GM10266 (cell line): ENCODE measurements around the gene PCBD2.
"Not testable (repeated sequence)": the region's sequence is repeated elsewhere in the genome, so short reads cannot be mapped to it uniquely, and the experiment has no call there.

Experiments used
- DNase-seq: peaks from one replicate; pipeline ENCODE4 v3.0.0; 2012; ENCODE audit errors: extremely low spot score
- TF ChIP-seq, protein P1 (sequence below): IDR thresholded peaks from 2 replicates; pipeline ENCODE4 v1.5.1; 2012; ENCODE audit warnings: mild to moderate bottlenecking, low read depth; ENCODE audit not compliant: control insufficient read depth, insufficient read depth; ENCODE audit errors: missing control alignments

The PCBD2 gene

DNA sequence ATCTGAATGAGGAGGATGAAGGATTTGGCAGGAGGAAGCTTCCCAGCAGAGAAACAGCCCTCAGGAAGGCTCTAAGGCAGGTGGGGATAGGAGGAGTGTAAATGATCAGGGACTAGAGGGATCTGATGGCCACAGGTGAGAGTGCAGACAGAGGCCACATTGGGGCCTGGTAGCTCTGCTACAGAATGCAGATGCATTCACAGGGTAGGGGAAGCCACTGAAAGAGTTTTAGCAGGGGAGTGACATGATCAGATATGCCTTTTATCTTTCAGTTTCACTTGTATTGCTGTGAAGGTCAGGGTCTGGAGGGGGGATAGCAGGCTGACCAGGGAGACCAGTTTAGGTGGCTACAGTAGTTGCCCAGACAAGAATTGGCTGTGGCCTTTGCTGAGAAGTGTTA, 27.8 kb upstream of the PCBD2 start:
- TF ChIP-seq, protein P1, sequence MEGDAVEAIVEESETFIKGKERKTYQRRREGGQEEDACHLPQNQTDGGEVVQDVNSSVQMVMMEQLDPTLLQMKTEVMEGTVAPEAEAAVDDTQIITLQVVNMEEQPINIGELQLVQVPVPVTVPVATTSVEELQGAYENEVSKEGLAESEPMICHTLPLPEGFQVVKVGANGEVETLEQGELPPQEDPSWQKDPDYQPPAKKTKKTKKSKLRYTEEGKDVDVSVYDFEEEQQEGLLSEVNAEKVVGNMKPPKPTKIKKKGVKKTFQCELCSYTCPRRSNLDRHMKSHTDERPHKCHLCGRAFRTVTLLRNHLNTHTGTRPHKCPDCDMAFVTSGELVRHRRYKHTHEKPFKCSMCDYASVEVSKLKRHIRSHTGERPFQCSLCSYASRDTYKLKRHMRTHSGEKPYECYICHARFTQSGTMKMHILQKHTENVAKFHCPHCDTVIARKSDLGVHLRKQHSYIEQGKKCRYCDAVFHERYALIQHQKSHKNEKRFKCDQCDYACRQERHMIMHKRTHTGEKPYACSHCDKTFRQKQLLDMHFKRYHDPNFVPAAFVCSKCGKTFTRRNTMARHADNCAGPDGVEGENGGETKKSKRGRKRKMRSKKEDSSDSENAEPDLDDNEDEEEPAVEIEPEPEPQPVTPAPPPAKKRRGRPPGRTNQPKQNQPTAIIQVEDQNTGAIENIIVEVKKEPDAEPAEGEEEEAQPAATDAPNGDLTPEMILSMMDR: no peak
- peak; percentile 83 for DNase-seq

DNA sequence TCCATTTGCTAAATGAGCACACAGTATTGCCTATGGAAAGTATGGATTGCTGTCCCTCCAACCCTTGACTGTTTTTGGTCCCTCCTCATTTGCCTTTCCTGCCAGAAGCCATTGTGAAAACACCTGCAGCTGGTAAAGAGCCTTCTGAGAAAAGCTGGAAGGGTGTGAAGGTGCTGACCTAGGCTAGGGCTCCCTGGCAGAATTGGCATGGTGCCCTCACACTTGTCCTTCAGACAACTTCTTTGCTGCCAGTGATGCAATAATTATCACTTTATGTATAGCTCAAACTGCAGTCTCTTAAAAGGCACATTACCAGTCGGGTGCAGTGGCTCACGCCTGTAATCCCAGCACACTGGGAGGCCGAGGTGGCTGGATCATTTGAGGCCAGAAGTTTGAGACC, 26.5 kb upstream of the PCBD2 start:
- TF ChIP-seq, protein P1: no peak
- DNase-seq: no peak

DNA sequence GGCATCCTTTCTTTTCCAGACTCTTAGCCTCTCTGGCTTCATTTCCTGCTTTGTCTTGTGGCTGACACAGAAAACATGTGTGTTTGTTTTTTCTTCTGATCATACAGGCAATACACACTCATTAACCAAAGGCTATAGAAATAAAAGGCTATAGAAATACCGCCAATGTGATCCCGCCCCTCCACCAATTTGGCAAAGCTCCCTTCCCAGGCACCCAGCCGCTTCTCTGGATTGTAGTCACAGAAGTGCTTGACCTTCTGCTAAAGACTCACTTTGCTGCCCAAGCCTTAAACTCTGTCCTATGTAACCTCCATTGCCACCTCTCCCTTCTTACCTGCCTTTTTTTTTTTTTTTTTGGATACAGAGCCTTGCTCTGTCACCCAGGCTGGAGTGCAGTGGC, 25.5 kb upstream of the PCBD2 start:
- DNase-seq: no peak
- TF ChIP-seq, protein P1: no peak

DNA sequence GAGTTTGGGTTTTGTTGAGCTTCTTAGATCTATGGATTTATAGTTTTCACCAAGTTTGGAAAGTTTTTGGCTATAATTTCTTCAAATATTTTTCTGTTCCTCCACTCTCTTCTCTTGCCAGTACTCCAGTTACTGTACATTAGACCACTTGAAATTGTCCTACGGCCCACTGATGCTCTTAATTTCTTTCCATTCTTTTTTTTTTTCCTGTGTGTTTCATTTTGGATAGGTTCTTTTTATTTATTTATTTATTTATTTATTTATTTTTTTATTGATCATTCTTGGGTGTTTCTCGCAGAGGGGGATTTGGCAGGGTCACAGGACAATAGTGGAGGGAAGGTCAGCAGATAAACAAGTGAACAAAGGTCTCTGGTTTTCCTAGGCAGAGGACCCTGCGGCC, 24.0 kb upstream of the PCBD2 start:
- DNase-seq: not testable (repeated sequence)

DNA sequence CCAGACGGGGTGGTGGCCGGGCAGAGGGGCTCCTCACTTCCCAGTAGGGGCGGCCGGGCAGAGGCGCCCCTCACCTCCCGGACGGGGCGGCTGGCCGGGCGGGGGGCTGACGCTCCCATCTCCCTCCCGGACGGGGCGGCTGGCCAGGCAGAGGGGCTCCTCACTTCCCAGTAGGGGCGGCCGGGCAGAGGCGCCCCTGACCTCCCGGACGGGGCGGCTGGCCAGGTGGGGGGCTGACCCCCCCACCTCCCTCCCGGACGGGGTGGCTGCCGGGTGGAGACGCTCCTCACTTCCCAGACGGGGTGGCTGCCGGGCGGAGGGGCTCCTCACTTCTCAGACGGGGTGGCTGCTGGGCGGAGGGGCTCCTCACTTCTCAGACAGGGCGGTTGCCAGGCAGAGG, 23.2 kb upstream of the PCBD2 start:
- not testable (repeated sequence) for DNase-seq

GRCh38 chr5:134887593-134888159, 17.3 kb upstream of the PCBD2 start:
- peak; percentile 6 for DNase-seq
- TF ChIP-seq, protein P1: no peak

- TF ChIP-seq, protein P1: no peak
- no peak for DNase-seq
Observed at GRCh38 chr5:134889335-134889734, 15.6 kb upstream of the PCBD2 start.

GRCh38 chr5:134891473-134891872, 13.5 kb upstream of the PCBD2 start:
- TF ChIP-seq, protein P1: no peak
- no peak for DNase-seq
